Bronchial epithelial cell (primary cell): Measurements from ENCODE around the gene UBE2I. TPM values are rescaled to one million over a fixed set of nuclear protein-coding genes. Genes with fewer than 3 reads are reported as not detected.

Experiments
- DNase-seq: peaks from one replicate; pipeline ENCODE4 v3.0.0-alpha.2; 2010; ENCODE audit warnings: low read depth
- FAIRE-seq: peaks from 2 replicates; lab custom pipeline; 2011; peaks lifted over from hg19 to GRCh38; lab: Jason Lieb, UNC
- H3K27me3 ChIP-seq: 2 replicates; pipeline ENCODE4 v1.5.1; 2011; ENCODE audit warnings: low read length; ENCODE audit not compliant: control insufficient read depth, insufficient read depth
- H3K36me3 ChIP-seq: 2 replicates; pipeline ENCODE4 v1.5.1; 2011; ENCODE audit warnings: low read length; ENCODE audit not compliant: control insufficient read depth, insufficient read depth
- H3K4me3 ChIP-seq: 2 replicates; pipeline ENCODE4 v1.5.1; 2011; ENCODE audit warnings: mild to moderate bottlenecking, low read depth, low read length, control low read depth
- CTCF ChIP-seq: IDR thresholded peaks from 2 replicates; pipeline ENCODE4 v1.5.1; 2011; ENCODE audit warnings: mild to moderate bottlenecking, moderate library complexity, low read length, control low read depth, inconsistent platforms; ENCODE audit not compliant: insufficient read depth, severe bottlenecking
- total RNA-seq: library from RNA; depleted of rRNA; stranded (reverse); fragments of >200 nt; gene quantifications from 2 replicates; pipeline ENCODE4 v1.2.1, GENCODE V29; 2014

The UBE2I gene
- total RNA-seq, 1 donor from 2014 or later = 49.8 TPM

GRCh38 chr16:1342526-1343427, 33.3 kb downstream of the UBE2I start:
- DNase-seq (peak; percentile 91), FAIRE-seq (no peak)
- H3K4me3 ChIP-seq = peak overlapping the region; percentile 28

GRCh38 chr16:1343428-1344242, 34.2 kb downstream of the UBE2I start:
- no peak for FAIRE-seq
- DNase-seq = no peak
- Histone ChIP-seq H3K27me3 (no peaks in the 10 kb centered on the region), H3K4me3 (peak overlapping the region; percentile 28), H3K36me3 (no peaks in the 10 kb centered on the region)
- no peak for TF ChIP-seq CTCF

More at GRCh38 chr16:1342526-1343427, 33.3 kb downstream of the UBE2I start:
- TF ChIP-seq CTCF = no peak
- Histone ChIP-seq H3K36me3 (no peaks in the 10 kb centered on the region), H3K27me3 (no peaks in the 10 kb centered on the region)

GRCh38 chr16:1344499-1344898, 35.1 kb downstream of the UBE2I start:
- Histone ChIP-seq H3K27me3 (no peaks in the 10 kb centered on the region), H3K4me3 (no peak overlapping the region), H3K36me3 (peaks cover under 1% of the 10 kb centered on the region)
- FAIRE-seq = no peak
- TF ChIP-seq CTCF = no peak
- DNase-seq = no peak

- FAIRE-seq (no peak), DNase-seq (no peak)
- Histone ChIP-seq H3K36me3 (peaks cover 6% of the 10 kb centered on the region), H3K27me3 (no peaks in the 10 kb centered on the region), H3K4me3 (no peak overlapping the region)
- no peak for TF ChIP-seq CTCF
Measured at GRCh38 chr16:1345087-1345486, 35.7 kb downstream of the UBE2I start.

GRCh38 chr16:1345651-1346421, 36.4 kb downstream of the UBE2I start:
- Histone ChIP-seq H3K36me3 (peaks cover 10% of the 10 kb centered on the region), H3K4me3 (no peak overlapping the region), H3K27me3 (no peaks in the 10 kb centered on the region)
- DNase-seq = no peak
- TF ChIP-seq CTCF = no peak
- no peak for FAIRE-seq
